MV-4-11 (cell line): ENCODE measurements around the gene ZBTB9.

Experiments
- DNase-seq: peaks from one replicate; lab custom pipeline; 2025; lab: John Stamatoyannopoulos, UW

Gene ZBTB9

GRCh38 chr6:33454009-33454946 is at the start of gene ZBTB9:
Gene ZBTB9, plus strand, starts transcription at chr6:33454576. Its CDS starts 525 bp downstream, at chr6:33455101.
- peak; percentile 95 for DNase-seq

- no peak for DNase-seq
Observed at GRCh38 chr6:33404884-33405283, 49.5 kb upstream of the ZBTB9 start.

- no peak for DNase-seq
Observed at GRCh38 chr6:33405386-33405940, 48.9 kb upstream of the ZBTB9 start.

- DNase-seq: no peak
Observed at GRCh38 chr6:33406126-33406525, 48.2 kb upstream of the ZBTB9 start.

GRCh38 chr6:33407132-33407718 is 47.2 kb upstream of the ZBTB9 start:
- peak; percentile 29 for DNase-seq

- peak; percentile 96 for DNase-seq
Observed at GRCh38 chr6:33410050-33410710, 44.2 kb upstream of the ZBTB9 start.

- peak; percentile 68 for DNase-seq
Observed at GRCh38 chr6:33410711-33411631, 43.4 kb upstream of the ZBTB9 start, which contains the start of gene PHF1. Gene PHF1, plus strand, starts transcription at chr6:33411014. Its CDS starts 1,250 bp downstream, at chr6:33412264.

GRCh38 chr6:33411632-33412005 is 42.8 kb upstream of the ZBTB9 start:
- no peak for DNase-seq

GRCh38 chr6:33412140-33413009 is 42.0 kb upstream of the ZBTB9 start:
- no peak for DNase-seq

GRCh38 chr6:33413241-33414120 is 40.9 kb upstream of the ZBTB9 start:
- DNase-seq: no peak

- peak; percentile 50 for DNase-seq
Observed at GRCh38 chr6:33414592-33415271, 39.6 kb upstream of the ZBTB9 start.

- no peak for DNase-seq
Observed at GRCh38 chr6:33415831-33416230, 38.5 kb upstream of the ZBTB9 start.

GRCh38 chr6:33416386-33417127 is 37.8 kb upstream of the ZBTB9 start:
- DNase-seq: no peak

GRCh38 chr6:33417128-33417902 is 37.1 kb upstream of the ZBTB9 start:
- DNase-seq: no peak

GRCh38 chr6:33417903-33418689 is 36.3 kb upstream of the ZBTB9 start, which contains the start of gene CUTA:
Gene CUTA, minus strand, starts transcription at chr6:33418107. Its CDS starts 107 bp downstream, at chr6:33418000.
- peak; percentile 100 for DNase-seq

GRCh38 chr6:33418690-33419291 is 35.6 kb upstream of the ZBTB9 start:
- DNase-seq: no peak
